ENCODE data around the gene NPIPB2.

NPIPB2 gene

DNA sequence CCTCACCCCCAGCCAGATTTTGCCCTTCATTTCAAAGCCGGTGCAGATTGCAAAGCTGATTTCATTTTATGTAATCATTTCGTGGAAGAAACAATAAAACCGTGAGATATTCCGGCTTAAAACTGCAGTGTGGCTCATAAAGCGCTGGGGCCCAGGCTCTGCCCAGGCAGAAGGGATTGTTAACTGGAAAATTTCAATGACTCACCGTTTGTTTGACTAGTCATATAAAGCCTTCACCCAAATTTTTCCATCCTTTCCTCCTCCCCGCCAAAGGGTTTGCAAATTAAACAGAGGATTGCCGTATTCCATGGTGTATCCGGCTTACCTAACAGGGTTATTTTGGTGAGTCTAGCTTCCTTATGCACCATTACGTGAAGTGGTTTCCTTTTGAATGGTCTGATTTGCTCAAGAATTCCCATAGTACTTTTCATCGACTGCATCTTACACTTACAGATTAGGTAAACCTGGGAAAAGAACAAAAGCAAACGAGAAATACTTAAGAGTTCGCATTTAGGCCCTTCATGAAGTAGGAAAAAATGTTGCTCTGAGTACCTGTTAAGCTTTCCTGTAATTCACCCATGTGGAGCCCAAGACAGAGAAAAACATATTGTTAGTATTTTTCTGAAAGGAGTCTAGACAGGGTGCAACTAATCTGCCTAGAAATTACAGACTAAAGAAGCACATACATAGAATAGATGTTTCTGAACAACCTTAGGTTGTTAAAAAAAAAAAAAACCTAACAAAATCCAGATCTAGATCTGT is 25.1 kb downstream of the NPIPB2 start:
- Histone ChIP-seq H3K9ac (ENCODE audit: low read length) (peak overlapping the region; percentile 58), H3K4me2 (ENCODE audit: low read length) (peak overlapping the region; percentile 89), H3K9me3 (ENCODE audit: insufficient read depth, low read length) (no peaks in the 10 kb centered on the region), H3K27ac (ENCODE audit: low read length) (no peak overlapping the region), H3K79me2 (ENCODE audit: low read length) (peaks cover 40% of the 10 kb centered on the region), H3K27me3 (ENCODE audit: low read depth, low read length) (0 out of 2 replicates have a peak, but pooled peaks cover 6% of the 10 kb centered on the region), H3K4me1 (ENCODE audit: low read length) (peaks cover 24% of the 10 kb centered on the region), H3K4me3 (ENCODE audit: low read length) (peak overlapping the region; percentile 81), H2AFZ (ENCODE audit: low read depth, low read length) (peak overlapping the region; percentile 68), H3K36me3 (replicated peaks; ENCODE audit: low read depth, low read length) (peaks cover 4% of the 10 kb centered on the region), H4K20me1 (ENCODE audit: insufficient read depth, low read length) (peaks cover 25% of the 10 kb centered on the region)
- TF ChIP-seq CTCF (IDR thresholded peaks at IDR 0.05; ENCODE audit: low read depth, low read length) = no peak
- no peak for TF ChIP-seq EZH2phosphoT487 (IDR thresholded peaks at IDR 0.05; ENCODE audit: low read depth)

DNA sequence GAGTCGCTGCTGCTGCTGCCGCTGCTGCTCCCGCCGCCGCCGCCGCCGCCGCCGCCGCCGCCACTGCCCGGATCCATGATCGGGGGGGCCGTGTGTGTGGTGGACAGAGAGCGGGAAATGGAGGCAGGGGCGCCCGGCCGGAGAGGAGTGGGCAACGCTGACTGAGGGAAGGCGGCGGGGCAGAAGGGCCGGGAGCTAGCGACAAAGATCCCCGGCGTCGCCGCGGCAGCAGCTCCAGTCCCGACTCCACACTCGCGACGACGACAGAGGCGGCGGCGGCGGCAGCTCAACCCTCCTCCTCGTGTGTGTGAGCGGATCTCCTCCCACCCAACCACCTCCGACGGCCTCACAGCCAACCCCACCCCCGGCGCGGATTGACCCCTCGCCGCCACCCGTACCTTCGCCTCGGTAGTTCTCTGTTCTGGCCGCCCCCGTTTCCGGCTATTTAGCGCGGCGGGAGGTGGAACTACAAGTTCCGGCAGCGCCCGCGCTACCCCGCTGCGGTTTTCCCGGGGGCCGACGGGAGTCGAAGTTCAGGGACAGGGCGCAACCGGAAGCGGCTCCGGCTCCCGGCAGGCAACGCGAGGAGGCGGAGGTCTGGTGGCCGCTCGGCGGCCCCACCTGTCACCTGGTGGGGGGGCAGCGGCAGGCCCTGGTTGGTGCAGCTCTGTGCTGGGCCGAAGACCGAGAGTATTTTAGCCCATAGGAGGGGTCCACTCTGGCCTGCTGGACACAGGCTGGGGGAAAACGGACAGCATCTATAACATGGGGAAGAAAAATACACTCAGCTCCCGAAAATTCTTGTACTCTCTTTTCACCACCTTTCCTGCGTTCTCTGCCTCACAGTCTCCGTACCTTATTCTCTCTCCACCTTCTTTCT is 26.0 kb downstream of the NPIPB2 start, which contains the start of gene GSPT1:
Gene GSPT1 (minus strand): TSS at position 313 of the 880 bp plus-strand sequence. CDS start 236 bp downstream, at position 77.
- no peak for TF ChIP-seq EZH2phosphoT487 (IDR thresholded peaks at IDR 0.05; ENCODE audit: low read depth)
- no peak for TF ChIP-seq CTCF (IDR thresholded peaks at IDR 0.05; ENCODE audit: low read depth, low read length)
- peaks cover 48% of the 10 kb centered on the region for H3K79me2 ChIP-seq (ENCODE audit: low read length)
- H3K4me1 ChIP-seq (ENCODE audit: low read length) = peaks cover 29% of the 10 kb centered on the region
- peaks cover 30% of the 10 kb centered on the region for H4K20me1 ChIP-seq (ENCODE audit: insufficient read depth, low read length)
- H3K4me2 ChIP-seq (ENCODE audit: low read length) = peak within 1 kb of the TSS; percentile 89
- no peaks in the 10 kb centered on the region for H3K9me3 ChIP-seq (ENCODE audit: insufficient read depth, low read length)
- H3K4me3 ChIP-seq (ENCODE audit: low read length) = peak within 1 kb of the TSS; percentile 81
- peak within 1 kb of the TSS; percentile 68 for H2AFZ ChIP-seq (ENCODE audit: low read depth, low read length)
- peaks cover 4% of the 10 kb centered on the region for H3K36me3 ChIP-seq (replicated peaks; ENCODE audit: low read depth, low read length)
- H3K27ac ChIP-seq (ENCODE audit: low read length) = peak within 1 kb of the TSS; percentile 60
- 0 out of 2 replicates have a peak, but pooled peaks cover 6% of the 10 kb centered on the region for H3K27me3 ChIP-seq (ENCODE audit: low read depth, low read length)
- H3K9ac ChIP-seq (ENCODE audit: low read length) = peak within 1 kb of the TSS; percentile 79

DNA sequence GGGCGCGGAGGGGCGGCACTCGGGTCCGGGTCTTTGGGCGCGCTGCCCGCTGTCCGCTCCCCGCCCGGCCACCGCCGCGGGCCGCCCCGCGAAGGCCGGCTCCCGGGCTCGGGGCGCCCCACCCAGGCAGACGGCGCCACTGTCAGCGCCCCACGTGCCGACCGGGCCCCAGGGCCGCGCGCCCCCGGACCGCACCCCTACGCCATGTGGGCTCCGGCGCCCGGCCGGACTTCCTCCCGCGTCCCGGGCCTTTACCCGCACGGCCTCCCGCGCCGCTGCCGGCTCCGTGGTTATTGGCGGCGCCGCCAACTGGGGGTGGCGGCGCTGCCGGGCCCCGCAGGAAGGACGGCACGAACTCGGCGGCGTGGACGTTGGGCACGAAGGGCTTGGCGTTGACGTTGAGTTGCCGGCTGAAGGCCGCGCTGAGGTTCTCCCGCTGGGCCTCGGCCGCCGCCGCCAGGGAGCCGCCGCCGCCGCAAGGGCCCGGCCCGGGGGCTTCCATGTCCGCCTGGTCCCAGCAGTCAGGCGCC is 26.7 kb downstream of the NPIPB2 start:
- Histone ChIP-seq H4K20me1 (ENCODE audit: insufficient read depth, low read length) (peaks cover 37% of the 10 kb centered on the region), H3K9me3 (ENCODE audit: insufficient read depth, low read length) (no peaks in the 10 kb centered on the region), H3K79me2 (ENCODE audit: low read length) (peaks cover 55% of the 10 kb centered on the region), H3K4me3 (ENCODE audit: low read length) (peak overlapping the region; percentile 75), H3K36me3 (replicated peaks; ENCODE audit: low read depth, low read length) (peaks cover 4% of the 10 kb centered on the region), H2AFZ (ENCODE audit: low read depth, low read length) (no peak overlapping the region), H3K27me3 (ENCODE audit: low read depth, low read length) (0 out of 2 replicates have a peak, but pooled peaks cover 5% of the 10 kb centered on the region), H3K4me2 (ENCODE audit: low read length) (peak overlapping the region; percentile 85), H3K4me1 (ENCODE audit: low read length) (peaks cover 36% of the 10 kb centered on the region), H3K27ac (ENCODE audit: low read length) (peak overlapping the region; percentile 60), H3K9ac (ENCODE audit: low read length) (peak overlapping the region; percentile 79)
- TF ChIP-seq CTCF (IDR thresholded peaks at IDR 0.05; ENCODE audit: low read depth, low read length) = no peak
- no peak for TF ChIP-seq EZH2phosphoT487 (IDR thresholded peaks at IDR 0.05; ENCODE audit: low read depth)

All from OCI-LY3 (cell line).